CD14-positive monocyte (primary cell): ENCODE data around the gene GIGYF2. TPM values are rescaled to one million over a fixed set of nuclear protein-coding genes. Genes with fewer than 3 reads are reported as not detected.
A peak's percentile ranks its signal among the peaks of the same experiment; 100 is the strongest.

Experiments
- DNase-seq, 3 donors: peaks; one replicate each; pipeline ENCODE4 v3.0.0-alpha.2; 2011 to 2022
- H2AFZ ChIP-seq: 2 replicates; pipeline ENCODE4 v1.6.0; 2012; ENCODE audit warnings: mild to moderate bottlenecking, low read depth, low read length, inconsistent platforms; ENCODE audit not compliant: insufficient read depth, poor library complexity, severe bottlenecking
- H3K27ac ChIP-seq, 2 donors: 1 replicate in 1 of 2; 2 replicates in 1 of 2; pipeline ENCODE4 v1.5.1; 2012 to 2013; ENCODE audit warnings: low read length in 2 of 2, control low read depth in 1 of 2, inconsistent platforms in 1 of 2, low read depth in 1 of 2, mild to moderate bottlenecking in 1 of 2
- H3K27me3 ChIP-seq, 2 donors: one replicate each; pipeline versions ENCODE4 v1.6.0 to v1.6.1; 2011 to 2013; ENCODE audit warnings: low read length in 2 of 2; ENCODE audit not compliant: control insufficient read depth in 2 of 2, insufficient read depth in 2 of 2
- H3K36me3 ChIP-seq, 2 donors: replicated peaks in 1 of 2; 1 replicate in 1 of 2; 2 replicates in 1 of 2; pipeline versions ENCODE4 v1.5.1 to v1.6.1; 2012 to 2013; ENCODE audit warnings: low read length in 2 of 2, control low read depth in 1 of 2, inconsistent platforms in 1 of 2, mild to moderate bottlenecking in 1 of 2; ENCODE audit not compliant: insufficient read depth in 2 of 2, control insufficient read depth in 1 of 2
- H3K4me1 ChIP-seq, 2 donors: 1 replicate in 1 of 2; 2 replicates in 1 of 2; pipeline versions ENCODE4 v1.5.1 to v1.6.1; 2012 to 2013; ENCODE audit warnings: low read length in 2 of 2, control low read depth in 1 of 2, inconsistent platforms in 1 of 2, mild to moderate bottlenecking in 1 of 2, moderate library complexity in 1 of 2; ENCODE audit not compliant: insufficient read depth in 2 of 2, control insufficient read depth in 1 of 2
- H3K4me2 ChIP-seq: replicated peaks from 2 replicates; pipeline ENCODE3; 2012; ENCODE audit warnings: low read length, moderate library complexity, mild to moderate bottlenecking; ENCODE audit not compliant: poor library complexity, severe bottlenecking; ENCODE audit errors: extremely low read depth
- H3K4me3 ChIP-seq, 3 experiments: fragments of 200-600 bp in 1 of 3; sonication (generic) in 1 of 3; replicated peaks in 1 of 3; 1 replicate in 2 of 3; 2 replicates in 1 of 3; pipeline ENCODE4 v1.5.1; 2011 to 2013; ENCODE audit warnings: low read length in 3 of 3, mild to moderate bottlenecking in 3 of 3, control low read depth in 2 of 3, low read depth in 2 of 3, inconsistent platforms in 1 of 3, moderate library complexity in 1 of 3
- H3K79me2 ChIP-seq: 2 replicates; pipeline ENCODE4 v1.6.0; 2012; ENCODE audit warnings: mild to moderate bottlenecking, control low read depth, inconsistent platforms, low read length, moderate library complexity; ENCODE audit not compliant: insufficient read depth
- H3K9ac ChIP-seq: 2 replicates; pipeline ENCODE4 v1.6.0; 2017; ENCODE audit warnings: low read length, mild to moderate bottlenecking; ENCODE audit not compliant: insufficient read depth, poor library complexity, severe bottlenecking
- H3K9me3 ChIP-seq, 2 donors: replicated peaks in 1 of 2; 1 replicate in 1 of 2; 2 replicates in 1 of 2; pipeline versions ENCODE4 v1.5.1 to v1.6.1; 2012 to 2013; ENCODE audit warnings: low read length in 2 of 2, control low read depth in 1 of 2; ENCODE audit not compliant: control insufficient read depth in 1 of 2, insufficient read depth in 1 of 2
- H4K20me1 ChIP-seq: 2 replicates; pipeline ENCODE4 v1.6.0; 2012; ENCODE audit warnings: mild to moderate bottlenecking, low read length, control low read depth, moderate library complexity; ENCODE audit not compliant: insufficient read depth
- H3K27ac Mint-ChIP-seq, 7 donors: one replicate each; pipeline ENCODE4 v1.8.0; 2020; ENCODE audit warnings: mild to moderate bottlenecking in 7 of 7, mixed read lengths in 7 of 7, moderate library complexity in 6 of 7, inconsistent platforms in 2 of 7
- H3K27me3 Mint-ChIP-seq, 3 donors: one replicate each; pipeline ENCODE4 v1.8.0; 2021 to 2022; ENCODE audit warnings: low read depth in 3 of 3, mild to moderate bottlenecking in 3 of 3, mixed read lengths in 3 of 3, moderate library complexity in 3 of 3, inconsistent platforms in 1 of 3
- H3K36me3 Mint-ChIP-seq, 2 donors: one replicate each; pipeline ENCODE4 v1.8.0; 2020; ENCODE audit warnings: mixed read lengths in 2 of 2, inconsistent platforms in 1 of 2, mild to moderate bottlenecking in 1 of 2
- H3K4me1 Mint-ChIP-seq: one replicate; pipeline ENCODE4 v1.8.0; 2020; ENCODE audit warnings: mild to moderate bottlenecking, mixed read lengths
- H3K4me3 Mint-ChIP-seq, 2 donors: one replicate each; pipeline ENCODE4 v1.8.0; 2020; ENCODE audit warnings: mild to moderate bottlenecking in 2 of 2, mixed read lengths in 2 of 2, moderate library complexity in 1 of 2
- H3K9me3 Mint-ChIP-seq, 7 donors: one replicate each; pipeline ENCODE4 v1.8.0; 2020 to 2022; ENCODE audit warnings: mixed read lengths in 7 of 7, mild to moderate bottlenecking in 6 of 7, moderate library complexity in 6 of 7, inconsistent platforms in 2 of 7
- WGBS: methylation state at CpG from one replicate; pipeline ENCODE4 v1.1.5; 2013; ENCODE audit warnings: missing lambda C conversion rate; ENCODE audit not compliant: insufficient coverage; 5-methylcytosine and 5-hydroxymethylcytosine counted together
- intact Hi-C, 2 donors: fragments of 100-400 bp; cut with micrococcal nuclease; formaldehyde crosslinking; loops; one replicate each; pipeline versions ENCODE4 v1.15.0 to v1.15.1; 2023
- polyA plus RNA-seq, 3 donors: library from polyadenylated mRNA; depleted of rRNA in 1 of 3; unstranded in 2 of 3; stranded (reverse) in 1 of 3; fragments of 300-500 nt in 2 of 3; fragments of >200 nt in 1 of 3; fragmentation: Illumina TruSeq in 2 of 3; gene quantifications; 1 replicate in 2 of 3; 2 replicates in 1 of 3; pipeline ENCODE4 v1.2.3, GENCODE V29; 2012 to 2021
- TF ChIP-seq, protein P1 (sequence below): fragments of 200-600 bp; IDR thresholded peaks from one replicate; pipeline ENCODE4 v1.8.0; 2022; ENCODE audit warnings: antibody characterized with exemption, mild to moderate bottlenecking

Gene GIGYF2
- polyA plus RNA-seq, 3 donors: 7.7 to 20.7 (median 17.3) TPM

DNA sequence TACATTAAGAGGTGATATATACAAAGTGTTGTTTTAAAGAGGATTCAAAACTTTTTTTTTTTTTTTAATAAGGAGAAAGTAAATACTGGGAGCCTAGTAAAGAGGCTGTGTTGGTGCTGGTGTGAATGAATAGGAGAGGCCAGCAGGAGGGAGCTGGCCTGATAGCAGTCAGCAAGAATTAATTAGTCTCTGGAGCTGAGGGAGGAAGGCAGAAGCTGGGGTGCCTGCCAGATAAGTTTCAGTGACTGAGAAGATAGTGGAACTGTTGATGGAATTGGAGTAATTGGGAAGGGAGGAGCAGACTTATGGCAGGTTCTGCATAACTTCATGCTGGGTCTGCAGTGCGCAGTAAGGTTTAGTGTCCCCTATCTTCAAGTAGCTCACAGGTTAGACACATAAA is 136.7 kb downstream of the GIGYF2 start:
- no peak overlapping the region for H3K4me2 ChIP-seq
- Mint-ChIP-seq H3K27ac (peak overlapping the region in 2 of 7 donors; percentile 23 to 51), H3K9me3 (no peaks in the 10 kb centered on the region), H3K4me3 (no peak overlapping the region), H3K27me3 (no peaks in the 10 kb centered on the region), H3K36me3 (peaks cover 76 to 88% of the 10 kb centered on the region in 2 donors), H3K4me1 (peaks cover 21% of the 10 kb centered on the region)
- H2AFZ ChIP-seq: no peak overlapping the region
- TF ChIP-seq, protein P1, sequence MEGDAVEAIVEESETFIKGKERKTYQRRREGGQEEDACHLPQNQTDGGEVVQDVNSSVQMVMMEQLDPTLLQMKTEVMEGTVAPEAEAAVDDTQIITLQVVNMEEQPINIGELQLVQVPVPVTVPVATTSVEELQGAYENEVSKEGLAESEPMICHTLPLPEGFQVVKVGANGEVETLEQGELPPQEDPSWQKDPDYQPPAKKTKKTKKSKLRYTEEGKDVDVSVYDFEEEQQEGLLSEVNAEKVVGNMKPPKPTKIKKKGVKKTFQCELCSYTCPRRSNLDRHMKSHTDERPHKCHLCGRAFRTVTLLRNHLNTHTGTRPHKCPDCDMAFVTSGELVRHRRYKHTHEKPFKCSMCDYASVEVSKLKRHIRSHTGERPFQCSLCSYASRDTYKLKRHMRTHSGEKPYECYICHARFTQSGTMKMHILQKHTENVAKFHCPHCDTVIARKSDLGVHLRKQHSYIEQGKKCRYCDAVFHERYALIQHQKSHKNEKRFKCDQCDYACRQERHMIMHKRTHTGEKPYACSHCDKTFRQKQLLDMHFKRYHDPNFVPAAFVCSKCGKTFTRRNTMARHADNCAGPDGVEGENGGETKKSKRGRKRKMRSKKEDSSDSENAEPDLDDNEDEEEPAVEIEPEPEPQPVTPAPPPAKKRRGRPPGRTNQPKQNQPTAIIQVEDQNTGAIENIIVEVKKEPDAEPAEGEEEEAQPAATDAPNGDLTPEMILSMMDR: no peak
- WGBS: 100% methylated on average over 1 of the region's 1 CpG
- peaks cover 14 to 16% of the 10 kb centered on the region in 2 donors for H3K4me1 ChIP-seq
- no peaks in the 10 kb centered on the region for H3K9me3 ChIP-seq
- peaks cover 13% of the 10 kb centered on the region for H3K79me2 ChIP-seq
- peaks cover 72 to 82% of the 10 kb centered on the region in 2 donors for H3K36me3 ChIP-seq
- intact Hi-C loops: loop anchor here in 1 of 2 donors (10.0 kb wide), 1 partner anchor 421 kb away; the partner anchor contains the start of gene ATG16L1
- DNase-seq: no peak
- no peak overlapping the region for H3K4me3 ChIP-seq
- no peak overlapping the region for H3K9ac ChIP-seq
- no peak overlapping the region for H3K27ac ChIP-seq
- H4K20me1 ChIP-seq: peaks cover 43% of the 10 kb centered on the region
- H3K27me3 ChIP-seq: no peaks in the 10 kb centered on the region

DNA sequence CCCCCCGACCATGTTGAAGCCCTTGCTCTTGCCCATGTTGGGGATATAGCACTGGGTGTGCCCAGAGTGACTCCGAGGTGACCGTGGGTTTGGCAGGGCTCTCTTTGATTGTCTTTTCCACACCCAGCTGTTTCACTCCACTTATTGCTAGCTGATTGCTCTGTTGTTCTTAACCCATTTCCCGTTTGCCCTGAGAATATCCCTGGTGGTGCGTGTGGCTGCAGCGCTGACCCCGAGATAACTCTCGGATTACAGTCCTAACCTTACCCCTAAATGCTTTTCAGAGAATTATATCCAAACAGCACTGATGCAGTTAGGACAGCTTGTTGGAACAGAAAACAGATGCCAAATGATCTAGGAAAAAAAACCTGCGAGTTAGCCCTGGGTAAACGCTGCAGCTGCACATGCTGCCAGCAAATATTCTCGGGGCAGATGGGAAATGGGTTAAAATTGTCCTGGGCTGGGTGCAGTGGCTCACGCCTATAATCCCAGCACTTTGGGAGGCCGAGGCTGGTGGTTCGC is 138.6 kb downstream of the GIGYF2 start:
- H3K36me3 ChIP-seq: peaks cover 61 to 70% of the 10 kb centered on the region in 2 donors
- peak overlapping the region in 2 of 7 donors; percentile 43 to 61 for H3K27ac Mint-ChIP-seq

More for the DNA sequence above, 138.6 kb downstream of the GIGYF2 start:
- H4K20me1 ChIP-seq: peaks cover 55% of the 10 kb centered on the region
- TF ChIP-seq, protein P1: no peak
- H3K4me3 ChIP-seq: no peak overlapping the region
- Mint-ChIP-seq H3K36me3 (peaks cover 70 to 79% of the 10 kb centered on the region in 2 donors), H3K9me3 (no peaks in the 10 kb centered on the region), H3K4me1 (peaks cover 40% of the 10 kb centered on the region), H3K27me3 (no peaks in the 10 kb centered on the region), H3K4me3 (no peak overlapping the region)
- peaks cover 13% of the 10 kb centered on the region for H3K79me2 ChIP-seq
- H3K4me1 ChIP-seq: peaks cover 31 to 36% of the 10 kb centered on the region in 2 donors
- 100% methylated on average over 9 of the region's 14 CpGs for whole genome bisulfite sequencing
- H2AFZ ChIP-seq: no peak overlapping the region
- no peak for DNase-seq
- no peaks in the 10 kb centered on the region for H3K9me3 ChIP-seq
- no peak overlapping the region for H3K4me2 ChIP-seq
- no peak overlapping the region for H3K9ac ChIP-seq
- no peak overlapping the region for H3K27ac ChIP-seq
- intact Hi-C loops: loop anchor here in 1 of 2 donors (10.0 kb wide), 1 partner anchor 419 kb away; the partner anchor contains the start of gene ATG16L1
- H3K27me3 ChIP-seq: no peaks in the 10 kb centered on the region
